Omental fat pad (tissue), 4 donors: Measurements from ENCODE around the gene PCNT. TPM values are rescaled to one million over a fixed set of nuclear protein-coding genes. Genes with fewer than 3 reads are reported as not detected.
A peak's percentile ranks its signal among the peaks of the same experiment; 100 is the strongest.

ENCODE experiments used
- ATAC-seq: fragments of 150-250 bp; one replicate; pipeline ENCODE4 v1.9.1; 2016; ENCODE audit warnings: mild to moderate bottlenecking, moderate library complexity; ENCODE audit not compliant: low FRiP score
- DNase-seq: peaks from one replicate; pipeline ENCODE4 v3.0.0-alpha.2; 2019; ENCODE audit warnings: low spot score
- total RNA-seq, 4 donors: library from RNA; depleted of rRNA; stranded (reverse); fragments of >200 nt; gene quantifications; one replicate each; pipeline ENCODE4 v1.1.0, GENCODE V29; 2016
- TF ChIP-seq, protein P1 (sequence below), 3 donors: fragments of 450-650 bp; IDR thresholded peaks; one replicate each; pipeline ENCODE4 v1.5.1; 2016 to 2017; ENCODE audit warnings: antibody characterized with exemption in 3 of 3, mild to moderate bottlenecking in 3 of 3, moderate library complexity in 2 of 3

The PCNT gene
- total RNA-seq, 4 donors from 2014 or later: 23.0 to 51.7 (median 24.4) TPM

DNA sequence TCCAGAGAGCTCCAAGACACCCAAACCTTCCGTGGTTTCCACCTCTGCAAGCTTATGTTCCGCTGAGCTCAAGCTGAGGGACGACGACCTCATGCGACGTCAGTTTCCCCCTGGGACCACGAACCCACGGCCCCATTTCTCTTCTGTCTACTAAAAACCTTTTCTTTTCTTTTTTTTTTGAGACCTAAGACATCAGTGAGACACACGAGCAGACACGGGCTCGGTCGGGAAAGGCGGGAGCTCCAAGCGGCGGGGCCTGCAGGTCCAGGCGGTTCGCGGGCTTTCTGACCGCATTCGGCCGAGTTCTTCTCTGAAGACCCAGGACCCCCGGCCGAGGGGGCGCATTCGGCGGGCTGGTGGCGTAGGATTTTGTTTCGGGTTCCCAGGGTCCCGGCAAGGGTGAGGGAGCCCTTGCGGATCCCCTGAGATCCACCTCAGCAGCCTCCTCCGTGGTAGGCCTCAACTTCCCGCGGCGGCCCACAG, 688 bp upstream of the PCNT start:
- DNase-seq (no peak), ATAC-seq (no peak)
- TF ChIP-seq, protein P1, sequence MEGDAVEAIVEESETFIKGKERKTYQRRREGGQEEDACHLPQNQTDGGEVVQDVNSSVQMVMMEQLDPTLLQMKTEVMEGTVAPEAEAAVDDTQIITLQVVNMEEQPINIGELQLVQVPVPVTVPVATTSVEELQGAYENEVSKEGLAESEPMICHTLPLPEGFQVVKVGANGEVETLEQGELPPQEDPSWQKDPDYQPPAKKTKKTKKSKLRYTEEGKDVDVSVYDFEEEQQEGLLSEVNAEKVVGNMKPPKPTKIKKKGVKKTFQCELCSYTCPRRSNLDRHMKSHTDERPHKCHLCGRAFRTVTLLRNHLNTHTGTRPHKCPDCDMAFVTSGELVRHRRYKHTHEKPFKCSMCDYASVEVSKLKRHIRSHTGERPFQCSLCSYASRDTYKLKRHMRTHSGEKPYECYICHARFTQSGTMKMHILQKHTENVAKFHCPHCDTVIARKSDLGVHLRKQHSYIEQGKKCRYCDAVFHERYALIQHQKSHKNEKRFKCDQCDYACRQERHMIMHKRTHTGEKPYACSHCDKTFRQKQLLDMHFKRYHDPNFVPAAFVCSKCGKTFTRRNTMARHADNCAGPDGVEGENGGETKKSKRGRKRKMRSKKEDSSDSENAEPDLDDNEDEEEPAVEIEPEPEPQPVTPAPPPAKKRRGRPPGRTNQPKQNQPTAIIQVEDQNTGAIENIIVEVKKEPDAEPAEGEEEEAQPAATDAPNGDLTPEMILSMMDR (IDR thresholded peaks at IDR 0.05): no peak

DNA sequence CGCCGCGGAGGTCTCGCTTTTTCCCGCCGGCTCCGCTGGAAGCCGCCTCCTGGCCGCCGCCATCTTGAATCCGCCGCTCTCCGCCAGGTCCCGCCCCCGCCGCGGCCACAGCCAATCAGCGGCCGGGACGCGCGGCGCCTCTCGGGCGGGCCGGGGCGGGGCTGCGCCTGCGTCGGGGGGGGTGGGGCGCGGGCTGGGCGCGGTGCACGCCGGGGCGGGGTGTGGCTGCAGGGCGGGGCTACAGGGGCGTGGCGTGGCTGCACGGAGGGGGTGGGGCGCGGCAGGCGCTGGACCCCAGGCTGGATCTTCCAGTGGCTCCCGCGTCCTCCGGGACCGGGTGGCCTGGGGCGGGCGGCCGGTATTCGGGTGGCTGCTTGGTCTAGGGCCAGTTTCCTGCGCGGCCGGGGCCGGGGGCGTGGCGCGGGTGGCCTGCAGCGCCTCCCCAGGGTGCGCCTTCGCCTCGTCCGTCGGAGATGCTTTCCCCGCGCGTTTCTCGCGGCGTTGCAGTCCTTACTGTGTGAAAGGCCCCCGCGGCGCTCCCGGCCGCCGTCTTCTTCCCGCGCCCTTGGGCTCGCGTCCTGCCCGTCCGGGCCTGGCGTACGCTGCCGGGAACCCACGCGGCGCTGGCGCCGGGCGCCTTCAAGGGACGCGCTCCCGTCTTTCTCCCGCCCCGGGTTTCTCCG, 575 bp downstream of the PCNT start:
- TF ChIP-seq, protein P1 (IDR thresholded peaks at IDR 0.05): no peak
- DNase-seq: peak; percentile 58
- peak; percentile 87 for ATAC-seq

DNA sequence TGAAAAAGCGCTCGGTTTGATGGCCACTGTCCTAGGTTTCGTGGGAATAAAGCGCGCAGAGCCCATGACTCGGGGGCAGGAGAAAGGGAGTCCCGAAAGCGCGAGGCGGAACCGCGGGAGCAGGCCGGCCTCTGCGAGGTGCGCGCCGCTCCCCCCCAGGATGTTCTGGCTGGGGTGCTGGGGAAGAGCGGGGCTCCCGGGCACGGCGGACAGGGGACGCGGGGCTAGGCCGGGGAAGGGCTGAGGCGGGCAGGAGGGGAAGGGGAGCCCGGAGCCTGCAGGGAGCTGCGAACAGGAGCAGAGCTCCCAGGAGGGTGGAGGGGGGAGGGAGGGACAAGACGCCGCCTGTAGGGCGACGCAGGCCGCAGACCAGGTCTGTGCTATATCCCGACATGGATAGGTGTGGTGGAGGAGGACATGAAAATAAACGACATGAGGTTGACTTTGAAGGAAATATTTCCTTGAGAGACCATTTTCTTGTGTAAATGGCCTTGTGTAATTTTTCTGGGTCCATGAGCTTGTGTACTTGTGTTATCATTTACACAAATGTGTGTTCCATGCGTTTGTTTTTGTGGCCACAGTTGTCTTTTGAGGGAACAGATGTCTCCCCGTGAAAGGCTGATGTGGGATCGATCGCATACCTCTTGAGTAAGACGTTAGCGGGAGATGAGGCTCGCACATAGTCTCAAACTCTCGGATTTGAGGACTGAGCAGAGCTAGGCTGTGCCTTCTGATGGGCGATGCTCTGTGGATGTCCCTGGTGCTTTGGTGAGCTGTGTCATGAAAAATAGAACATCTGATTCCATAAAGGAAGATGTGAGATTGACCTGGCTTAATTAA, 1.3 kb downstream of the PCNT start:
- ATAC-seq (peak; percentile 6), DNase-seq (no peak)
- TF ChIP-seq, protein P1 (IDR thresholded peaks at IDR 0.05): no peak

DNA sequence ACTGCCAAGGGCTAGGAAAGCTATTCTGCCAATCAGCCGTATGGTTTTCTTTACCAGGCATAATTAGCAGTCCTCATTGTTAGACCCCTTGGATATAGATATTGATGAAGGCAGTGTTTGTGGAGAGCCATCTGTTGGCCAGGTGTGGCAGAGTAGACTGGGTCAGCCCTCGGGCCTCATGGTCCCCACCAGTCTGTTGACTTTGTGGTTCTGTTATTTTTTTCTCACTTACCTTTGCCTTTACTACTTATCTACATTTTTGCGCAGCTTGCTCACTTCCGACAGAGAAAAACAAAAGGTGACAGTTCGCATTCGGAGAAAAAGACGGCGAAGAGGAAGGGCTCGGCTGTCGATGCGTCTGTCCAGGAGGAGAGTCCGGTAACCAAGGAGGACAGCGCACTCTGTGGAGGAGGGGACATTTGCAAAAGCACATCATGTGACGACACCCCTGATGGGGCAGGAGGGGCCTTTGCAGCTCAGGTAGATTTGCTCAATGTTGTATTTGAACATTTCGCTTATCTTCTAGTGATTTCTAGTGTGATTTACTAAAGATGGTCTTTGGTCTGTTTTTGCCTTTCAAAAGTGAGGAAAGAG, 2.3 kb downstream of the PCNT start:
- ATAC-seq: no peak
- no peak for DNase-seq
- TF ChIP-seq, protein P1 (IDR thresholded peaks at IDR 0.05): no peak

DNA sequence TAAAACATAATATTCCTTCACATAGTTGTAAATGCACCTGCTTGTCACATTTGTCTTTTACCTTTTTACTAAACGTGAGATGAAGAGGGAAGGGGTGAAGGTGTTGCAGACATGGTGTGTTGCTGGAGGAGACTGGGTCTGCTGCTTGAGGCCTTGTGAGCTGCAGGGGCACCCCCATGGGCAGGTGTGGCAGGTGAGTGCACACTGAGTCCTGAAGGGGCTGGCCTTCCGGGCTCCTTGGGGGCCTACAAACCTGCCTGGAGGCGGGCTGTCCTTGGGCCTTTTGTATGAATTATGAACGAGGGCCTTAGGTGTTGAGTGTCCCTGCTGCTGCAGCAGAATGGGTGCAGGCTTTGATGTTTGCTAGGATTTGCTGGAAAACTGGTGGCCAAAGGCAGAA, 3.8 kb downstream of the PCNT start:
- no peak for ATAC-seq
- TF ChIP-seq, protein P1 (IDR thresholded peaks at IDR 0.05): no peak
- DNase-seq: no peak

DNA sequence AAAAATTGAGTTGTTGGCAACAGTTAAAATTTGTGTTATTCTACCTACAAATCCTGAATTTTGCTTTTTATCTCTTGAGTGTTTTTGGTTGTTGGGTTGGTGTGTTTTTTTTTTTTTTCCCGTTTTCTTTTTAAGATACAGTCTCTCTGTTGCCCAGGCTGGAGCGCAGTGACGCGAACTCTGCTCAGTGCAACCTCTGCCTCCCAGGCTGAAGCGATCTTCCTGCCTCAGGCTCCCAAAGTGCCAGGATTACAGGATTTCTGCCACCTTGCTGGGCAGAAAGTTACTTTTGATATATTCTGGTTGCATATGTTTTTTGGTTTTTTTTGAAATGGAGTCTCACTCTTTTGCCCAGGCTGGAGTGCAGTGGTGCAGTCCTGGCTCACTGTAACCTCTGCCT, 4.2 kb downstream of the PCNT start:
- no peak for ATAC-seq

More for the DNA sequence above, 4.2 kb downstream of the PCNT start:
- TF ChIP-seq, protein P1 (IDR thresholded peaks at IDR 0.05): no peak
- no peak for DNase-seq
